HG02623 (cell line): ENCODE measurements around the gene OPALIN.

Experiments used
- ATAC-seq: cut with Tn5 transposase; IDR thresholded peaks from one replicate; pipeline ENCODE4 v1.9.1; 2021; ENCODE audit warnings: moderate library complexity; ENCODE audit not compliant: unreplicated experiment

The OPALIN gene

DNA sequence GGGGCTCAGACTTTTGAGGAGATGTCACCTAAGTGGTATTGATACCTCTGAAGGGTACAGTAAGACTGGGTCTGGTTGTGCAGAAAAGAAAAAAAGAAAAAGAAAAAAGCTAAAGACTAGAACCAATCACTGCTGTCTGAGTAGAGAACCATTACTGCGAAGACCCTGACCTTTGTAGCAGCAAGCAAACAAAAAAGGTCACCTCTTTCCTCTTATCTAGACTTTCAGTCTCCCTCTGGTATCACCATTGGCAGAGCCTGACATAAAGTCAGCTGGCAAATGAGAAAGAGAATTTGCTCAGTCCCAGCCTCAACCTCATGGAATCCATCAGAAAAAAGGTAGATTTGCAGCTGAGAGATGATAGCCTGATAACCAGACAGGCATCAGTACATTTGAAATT, 57.2 kb downstream of the OPALIN start:
- no peak for ATAC-seq

DNA sequence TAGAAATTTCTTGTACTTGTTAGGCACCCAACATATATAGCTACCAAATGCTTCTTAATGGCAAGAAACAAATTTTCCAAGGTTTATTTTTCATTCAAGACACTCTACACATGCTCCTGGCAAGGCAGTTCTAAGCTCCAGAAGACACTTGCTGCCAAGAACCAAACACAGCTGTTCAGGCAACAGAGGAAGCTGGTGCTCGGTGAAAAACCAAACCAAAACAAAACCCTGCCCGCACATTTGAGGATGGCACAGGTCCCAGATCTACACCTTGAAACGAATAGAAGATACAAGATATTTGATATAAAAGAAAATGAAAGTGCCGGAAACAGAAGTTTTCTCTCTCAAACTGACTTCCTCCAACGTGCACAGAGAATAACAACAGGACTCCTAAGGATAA, 59.4 kb downstream of the OPALIN start:
- no peak for ATAC-seq

GRCh38 chr10:96298362-96298761, 60.4 kb downstream of the OPALIN start:
- ATAC-seq, result no peak

- ATAC-seq, result no peak
Observed at GRCh38 chr10:96297486-96297885, 61.3 kb downstream of the OPALIN start.

DNA sequence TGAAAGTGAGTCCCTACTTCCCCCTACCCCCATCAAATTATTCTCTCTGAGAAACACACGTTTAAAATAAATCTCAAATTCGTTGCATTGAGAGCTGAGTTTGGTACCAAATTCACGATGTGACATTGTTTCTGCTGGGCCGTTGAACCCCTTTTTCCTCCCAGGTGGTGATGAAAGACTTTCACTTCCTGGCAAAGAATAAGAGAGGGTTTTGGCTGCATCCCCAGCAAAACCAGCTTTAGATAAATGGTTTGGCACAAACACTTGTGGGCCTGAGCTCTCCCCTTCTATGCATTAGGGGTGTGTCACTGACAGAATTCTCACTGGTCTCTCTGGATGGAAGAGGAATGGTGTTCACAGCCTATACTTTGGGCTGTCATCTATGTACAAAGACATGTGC, 63.3 kb downstream of the OPALIN start:
- no peak for ATAC-seq
